GM21737 (cell line): Measurements from ENCODE around the gene RAET1E.
"Not testable (repeated sequence)": the region's sequence is repeated elsewhere in the genome, so short reads cannot be mapped to it uniquely, and the experiment has no call there.

Source experiments
- ATAC-seq: cut with Tn5 transposase; IDR thresholded peaks from one replicate; pipeline ENCODE4 v1.9.1; 2021; ENCODE audit warnings: mild to moderate bottlenecking, moderate library complexity; ENCODE audit not compliant: unreplicated experiment

Gene RAET1E

DNA sequence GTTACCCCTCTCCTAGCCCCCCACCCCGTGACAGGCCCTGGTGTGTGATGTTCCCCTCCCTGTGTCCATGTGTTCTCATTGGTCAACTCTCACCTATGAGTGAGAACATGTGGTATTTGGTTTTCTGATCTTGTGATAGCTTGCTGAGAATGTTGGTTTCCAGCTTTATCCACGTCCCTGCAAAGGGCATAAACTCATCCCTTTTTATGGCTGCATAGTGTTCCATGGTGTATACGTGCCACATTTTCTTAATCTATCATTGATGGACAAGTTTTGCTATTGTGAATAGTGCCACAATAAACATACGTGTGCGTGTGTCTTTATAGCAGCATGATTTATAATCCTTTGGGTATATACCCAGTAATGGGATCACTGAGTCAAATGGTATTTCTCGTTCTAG lies 6.0 kb downstream of the RAET1E start:
- not testable (repeated sequence) for ATAC-seq

DNA sequence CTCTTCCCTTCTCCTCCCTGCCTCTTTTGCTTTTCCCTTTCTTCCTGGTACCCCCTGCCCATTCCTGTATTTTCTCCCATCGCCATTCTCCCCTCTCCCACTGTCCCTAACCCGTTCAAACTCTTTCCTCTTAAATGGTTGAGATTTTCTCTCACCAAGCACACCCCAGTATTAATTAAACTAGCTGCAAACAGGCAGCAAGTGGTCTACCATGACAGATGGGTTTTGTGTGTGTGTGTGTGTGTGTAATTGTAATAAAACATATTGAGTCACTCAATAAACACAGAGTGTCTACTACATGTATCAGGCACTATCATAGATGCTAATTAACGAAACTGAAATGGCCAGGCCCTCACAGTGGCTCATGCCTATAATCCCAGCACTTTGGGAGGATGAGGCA lies 6.7 kb downstream of the RAET1E start:
- no peak for ATAC-seq

DNA sequence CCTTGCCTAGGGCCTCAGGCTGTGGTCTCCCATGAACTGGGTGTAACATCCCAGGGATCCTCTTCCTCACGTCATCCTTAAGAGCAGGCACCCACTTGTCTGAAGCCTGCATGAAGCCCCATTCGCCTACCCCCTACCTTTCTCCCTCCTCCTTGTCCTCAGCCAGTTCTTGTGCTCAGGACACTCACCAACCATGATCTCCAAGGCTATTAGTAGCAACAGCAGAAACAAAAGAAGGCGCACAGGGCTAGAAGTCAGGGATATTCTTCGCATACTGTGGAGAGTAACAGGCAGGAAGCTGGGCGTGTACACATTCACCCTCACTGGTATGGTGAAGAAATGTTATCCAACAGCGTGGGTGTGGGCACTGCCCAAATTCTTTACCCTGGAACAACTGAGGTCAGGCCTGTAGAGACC lies 7.3 kb downstream of the RAET1E start:
- no peak for ATAC-seq

DNA sequence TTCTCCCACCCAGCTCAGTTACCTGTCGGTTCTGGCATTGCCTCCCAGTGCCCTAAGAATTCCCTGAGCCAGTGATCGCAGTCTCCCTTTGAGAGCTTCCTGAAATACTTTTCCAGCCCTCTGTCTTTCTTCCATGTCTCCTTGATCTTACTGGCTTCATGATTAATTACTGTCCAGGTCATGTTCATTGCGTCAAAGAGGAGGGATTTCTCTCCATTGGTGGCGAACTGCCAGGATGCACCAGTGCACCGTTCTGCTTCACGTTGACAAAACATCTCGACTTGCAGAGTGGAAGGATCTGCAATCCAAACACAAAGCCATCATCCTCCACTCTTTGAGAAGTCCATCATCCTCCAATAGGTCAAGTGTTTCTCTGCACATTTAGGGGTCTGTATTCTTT lies 8.6 kb downstream of the RAET1E start:
- no peak for ATAC-seq

DNA sequence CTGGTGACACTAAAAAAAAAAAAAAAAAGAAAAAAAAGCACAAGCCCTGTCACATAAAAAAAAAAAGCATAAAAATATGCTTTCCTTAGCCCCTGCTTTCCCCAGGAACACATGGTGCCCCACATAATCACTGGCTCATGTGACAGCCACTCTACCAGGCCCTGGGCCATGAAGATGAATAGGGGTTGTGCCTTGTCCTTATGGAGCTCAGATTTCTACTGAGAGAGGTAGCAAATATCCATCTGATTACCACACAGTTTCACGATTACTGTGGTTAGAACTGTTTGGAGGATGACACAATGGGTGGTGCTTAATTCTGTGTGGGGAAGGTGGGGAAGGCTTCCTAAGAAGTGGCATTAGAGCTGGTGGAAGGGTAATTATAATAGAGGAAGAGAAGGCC lies 9.3 kb downstream of the RAET1E start:
- no peak for ATAC-seq

DNA sequence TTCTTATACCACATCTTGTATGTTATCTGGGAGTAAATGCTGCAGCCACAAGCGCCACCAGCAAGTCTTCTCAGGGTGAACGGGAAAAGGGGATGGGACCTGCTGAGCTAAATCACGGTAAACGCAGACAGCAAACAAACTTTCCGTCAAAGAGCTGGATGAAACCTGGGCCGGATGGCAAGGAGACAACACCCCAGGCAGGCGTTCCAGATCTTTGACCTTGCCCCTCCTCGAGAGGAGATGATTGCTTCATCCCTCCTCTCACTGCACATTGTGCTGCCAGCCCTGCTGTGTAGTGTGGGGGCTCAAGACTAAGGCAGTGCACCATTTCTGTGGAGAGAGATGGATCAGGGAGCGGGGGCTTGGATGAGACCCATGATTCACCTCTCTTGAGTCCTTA lies 9.8 kb downstream of the RAET1E start:
- ATAC-seq = no peak

DNA sequence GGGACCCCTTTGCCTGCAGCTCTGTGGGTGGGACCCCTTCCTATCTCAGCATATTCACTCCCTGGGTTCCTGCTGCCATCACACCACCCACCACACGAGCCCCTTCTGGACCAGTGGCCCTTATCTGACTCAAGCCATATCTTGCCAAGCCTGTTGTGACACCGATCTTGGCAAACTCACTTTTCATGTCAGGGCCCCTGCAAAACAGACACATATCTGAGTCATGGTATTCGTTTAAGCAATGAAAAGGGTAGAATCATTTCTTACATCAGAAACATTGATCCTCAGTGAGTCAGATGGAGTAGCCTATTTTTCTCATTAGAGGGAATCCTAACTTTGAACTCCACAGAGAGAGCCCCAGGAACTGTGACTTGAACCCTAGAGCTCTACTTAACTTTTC lies 10.6 kb downstream of the RAET1E start:
- ATAC-seq = no peak

DNA sequence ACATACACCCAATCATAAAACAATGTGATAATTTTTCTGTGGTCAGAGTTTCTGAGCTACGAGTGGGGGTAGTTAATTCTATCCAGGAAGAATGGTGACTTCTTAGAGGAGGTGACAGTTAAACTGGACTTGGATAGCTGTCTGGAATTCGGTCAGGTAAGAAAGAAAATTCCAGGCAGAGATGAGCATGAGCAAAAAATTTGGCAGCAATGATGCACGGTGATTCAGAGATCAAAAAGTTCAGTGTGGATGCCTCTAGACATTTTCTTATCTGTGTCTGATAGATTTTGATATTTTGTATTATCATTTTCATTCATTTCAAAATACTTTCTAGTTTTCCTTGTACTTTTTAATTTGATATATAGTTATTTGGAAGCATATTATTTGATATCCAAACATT lies 12.0 kb downstream of the RAET1E start:
- no peak for ATAC-seq

DNA sequence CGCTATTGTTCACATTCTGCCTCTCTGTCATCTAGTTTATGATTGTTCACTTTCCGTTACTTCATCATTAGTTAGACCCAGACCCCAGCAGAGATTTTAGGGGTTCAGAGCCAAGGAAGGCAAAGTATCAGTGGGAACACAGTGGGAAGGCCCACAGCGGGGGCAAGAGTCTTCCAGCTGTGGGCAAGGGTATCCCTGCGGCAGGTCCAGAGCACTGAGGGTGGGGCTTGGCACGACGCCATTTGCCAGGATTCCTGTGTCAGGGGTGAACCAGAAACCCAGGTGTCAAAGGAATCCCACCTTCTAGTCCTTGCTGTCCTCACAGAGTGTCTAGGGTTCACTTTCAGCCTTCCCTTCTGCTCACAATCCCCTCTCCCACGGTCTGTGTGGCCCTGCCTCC lies 13.3 kb downstream of the RAET1E start:
- ATAC-seq = no peak

DNA sequence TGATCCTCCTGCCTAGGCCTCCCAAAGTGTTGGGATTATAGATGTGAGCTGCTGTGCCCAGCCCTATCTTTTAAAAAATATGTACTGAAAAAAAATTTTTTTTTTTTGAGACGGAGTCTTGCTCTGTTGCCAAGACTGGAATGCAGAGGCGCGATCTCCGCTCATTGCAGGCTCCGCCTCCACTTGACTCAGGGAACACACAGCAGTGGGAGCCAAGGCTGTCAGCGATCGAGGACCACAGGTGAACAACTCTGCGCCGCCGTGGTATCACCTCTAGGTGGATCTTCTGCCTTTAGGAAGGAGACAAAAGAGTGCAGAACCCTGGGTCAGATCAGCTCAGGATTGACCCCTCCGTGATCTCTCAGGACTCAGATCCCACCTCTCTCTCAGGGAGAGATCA lies 13.7 kb downstream of the RAET1E start:
- no peak for ATAC-seq

DNA sequence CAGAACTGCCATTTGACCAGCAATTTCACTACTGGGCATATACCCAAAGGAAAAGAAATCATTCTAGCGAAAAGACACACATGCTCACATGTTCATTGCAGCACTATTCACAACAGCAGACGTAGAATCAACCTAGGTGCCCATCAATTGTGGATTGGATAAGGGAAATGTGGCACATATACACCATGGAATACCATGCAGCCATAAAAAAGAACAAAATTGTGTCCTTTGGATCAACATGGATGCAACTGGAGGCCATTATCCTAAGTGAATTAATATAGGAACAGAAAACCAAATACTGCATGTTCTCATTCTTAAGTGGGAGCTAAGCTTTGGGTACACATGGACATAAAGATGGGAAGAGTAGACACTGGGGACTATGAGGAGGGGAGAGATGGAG lies 16.1 kb downstream of the RAET1E start:
- no peak for ATAC-seq

DNA sequence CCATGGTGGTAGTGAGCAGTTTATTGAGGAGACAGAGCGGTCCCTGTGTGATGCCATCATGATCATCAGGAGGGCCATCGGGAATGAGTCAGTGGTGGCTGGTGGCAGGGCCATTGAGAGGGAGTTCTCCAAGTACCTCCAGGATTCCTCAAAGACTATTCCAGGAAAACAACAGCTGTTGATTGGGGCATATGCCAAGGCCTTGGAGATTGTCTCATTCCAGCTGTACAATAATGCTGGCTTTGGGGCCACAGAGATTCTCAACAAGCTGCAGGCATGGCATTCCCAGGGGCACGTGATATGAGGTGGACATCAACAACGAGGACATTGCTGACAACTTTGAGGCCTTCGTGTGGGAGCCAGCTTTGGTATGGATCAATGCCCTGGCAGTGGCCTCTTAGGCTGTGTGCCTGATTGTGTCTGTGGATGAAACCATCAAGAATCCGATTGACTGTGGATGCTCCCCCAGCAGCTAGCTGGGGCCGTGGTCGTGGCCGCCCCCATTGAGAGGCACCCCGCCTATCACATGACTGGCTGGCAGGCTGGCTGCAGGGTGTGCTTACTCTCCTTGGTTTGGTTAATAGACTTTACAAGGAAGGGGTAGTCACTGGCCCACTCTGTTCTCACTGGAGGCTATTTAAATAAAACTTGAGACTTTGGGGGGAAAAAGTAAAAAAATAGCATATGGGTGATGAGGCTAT lies 16.7 kb downstream of the RAET1E start:
- ATAC-seq = no peak

DNA sequence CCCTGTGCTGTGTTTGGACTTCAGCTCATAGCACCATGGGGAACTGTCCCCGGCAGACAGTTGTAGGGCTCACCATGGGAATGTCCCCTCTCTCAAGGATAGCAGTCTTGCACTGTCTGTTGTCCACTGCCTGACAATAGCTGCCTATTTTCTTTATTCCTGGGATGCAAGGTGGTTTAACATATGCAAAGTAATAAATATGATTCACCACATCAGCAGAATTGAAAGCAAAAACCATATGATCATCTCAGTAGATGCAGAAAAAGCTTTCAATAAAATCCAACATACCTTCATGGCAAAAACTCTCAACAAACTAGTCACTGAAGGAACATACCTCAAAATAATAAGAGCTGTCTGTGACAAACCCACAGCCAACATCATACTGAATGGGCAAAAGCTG lies 20.3 kb downstream of the RAET1E start:
- no peak for ATAC-seq

DNA sequence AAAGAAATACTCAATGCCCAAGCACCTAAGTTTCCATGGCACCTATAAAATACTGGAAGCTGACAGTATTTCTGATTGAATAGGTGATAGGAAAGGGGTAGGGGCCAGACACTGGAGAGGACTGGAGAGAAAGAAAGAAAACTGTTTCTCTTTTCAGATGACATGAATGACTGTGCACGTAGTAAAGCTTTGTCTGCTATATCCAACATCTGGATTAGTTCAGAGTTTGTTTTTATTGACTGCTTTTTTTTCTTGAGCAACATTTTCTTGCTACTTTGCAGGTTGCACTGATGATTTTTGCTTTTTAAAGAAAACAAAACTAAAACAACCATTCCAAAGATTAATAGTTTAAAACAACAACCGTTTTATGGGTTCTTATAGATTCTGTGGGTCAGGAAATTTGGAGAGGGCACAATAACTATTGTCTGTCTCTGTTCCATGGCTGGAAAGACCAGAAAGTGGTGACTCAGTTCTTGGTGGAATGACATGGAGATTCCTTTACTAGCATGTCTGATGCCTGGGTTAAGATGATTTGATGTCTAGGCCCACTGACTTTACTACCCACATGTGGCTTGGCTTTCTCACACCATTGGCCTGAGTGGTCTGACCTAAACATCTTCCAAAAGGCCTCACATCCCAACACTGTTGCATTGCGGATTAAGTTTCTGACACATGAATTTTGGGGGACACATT lies 21.5 kb downstream of the RAET1E start:
- no peak for ATAC-seq

DNA sequence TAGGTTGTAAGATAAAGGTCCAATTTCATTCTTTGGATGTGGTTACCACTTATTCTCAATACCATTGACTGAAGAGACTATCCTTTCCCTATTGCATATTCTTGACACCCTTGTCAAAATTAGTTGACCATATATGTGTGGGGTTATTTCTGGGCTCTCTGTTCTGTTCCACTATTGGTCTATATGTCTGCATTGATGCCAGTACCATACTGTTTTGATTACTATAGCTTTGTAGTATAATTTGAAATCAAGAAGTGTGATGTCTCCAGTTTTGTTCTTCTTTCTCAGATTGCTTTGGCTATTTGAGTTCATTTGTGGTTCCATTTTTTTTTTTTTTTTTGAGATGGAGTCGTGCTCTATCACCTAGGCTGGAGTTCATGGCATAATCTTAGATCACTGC lies 25.7 kb downstream of the RAET1E start:
- ATAC-seq = no peak

DNA sequence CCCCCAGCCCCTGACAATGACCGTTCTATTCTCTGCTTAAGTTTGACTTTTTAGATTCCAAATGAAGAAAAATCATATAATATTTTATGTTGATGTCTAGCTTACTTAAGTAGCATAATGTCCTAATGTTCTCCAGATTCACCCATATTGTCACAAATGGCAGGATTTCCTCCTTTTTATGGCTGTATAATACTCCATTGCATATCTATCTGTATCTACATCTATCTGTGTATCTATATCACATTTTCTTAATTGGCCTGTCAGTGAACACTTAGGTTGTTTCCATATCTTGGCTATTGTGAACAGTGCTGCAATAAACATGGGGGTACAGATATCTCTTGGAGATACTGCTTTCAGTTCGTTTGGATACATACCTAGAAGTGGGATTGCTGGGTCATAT lies 26.7 kb downstream of the RAET1E start:
- ATAC-seq = no peak

DNA sequence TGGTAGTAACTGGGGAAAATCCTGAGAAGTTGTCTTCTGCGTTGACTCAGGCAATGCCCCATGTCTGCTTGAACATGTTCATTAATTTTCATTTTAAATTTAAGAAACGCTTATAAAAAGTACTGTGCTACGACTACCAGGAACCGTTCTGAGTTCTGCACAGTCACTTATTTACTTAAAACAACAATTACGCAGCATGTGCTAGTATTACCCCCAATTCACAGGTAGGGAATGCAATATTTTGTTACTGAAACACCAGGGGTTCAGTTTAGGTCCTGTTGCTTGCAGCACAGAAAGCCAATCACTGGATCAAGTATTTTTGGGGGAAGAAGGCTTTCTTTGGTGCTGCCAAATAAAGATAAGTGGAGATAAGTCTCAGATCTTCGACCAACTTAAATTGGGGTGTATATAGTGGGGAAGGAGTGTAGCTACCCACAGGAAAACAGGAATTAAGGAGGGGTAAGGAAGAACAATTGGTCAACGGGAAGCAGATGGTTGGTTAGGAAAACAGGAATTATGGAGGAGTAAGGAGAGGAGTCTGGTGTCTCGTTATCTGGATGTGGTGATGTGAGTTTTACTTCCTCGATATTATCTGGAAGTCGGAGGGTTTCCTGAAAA lies 28.5 kb downstream of the RAET1E start:
- ATAC-seq = no peak

DNA sequence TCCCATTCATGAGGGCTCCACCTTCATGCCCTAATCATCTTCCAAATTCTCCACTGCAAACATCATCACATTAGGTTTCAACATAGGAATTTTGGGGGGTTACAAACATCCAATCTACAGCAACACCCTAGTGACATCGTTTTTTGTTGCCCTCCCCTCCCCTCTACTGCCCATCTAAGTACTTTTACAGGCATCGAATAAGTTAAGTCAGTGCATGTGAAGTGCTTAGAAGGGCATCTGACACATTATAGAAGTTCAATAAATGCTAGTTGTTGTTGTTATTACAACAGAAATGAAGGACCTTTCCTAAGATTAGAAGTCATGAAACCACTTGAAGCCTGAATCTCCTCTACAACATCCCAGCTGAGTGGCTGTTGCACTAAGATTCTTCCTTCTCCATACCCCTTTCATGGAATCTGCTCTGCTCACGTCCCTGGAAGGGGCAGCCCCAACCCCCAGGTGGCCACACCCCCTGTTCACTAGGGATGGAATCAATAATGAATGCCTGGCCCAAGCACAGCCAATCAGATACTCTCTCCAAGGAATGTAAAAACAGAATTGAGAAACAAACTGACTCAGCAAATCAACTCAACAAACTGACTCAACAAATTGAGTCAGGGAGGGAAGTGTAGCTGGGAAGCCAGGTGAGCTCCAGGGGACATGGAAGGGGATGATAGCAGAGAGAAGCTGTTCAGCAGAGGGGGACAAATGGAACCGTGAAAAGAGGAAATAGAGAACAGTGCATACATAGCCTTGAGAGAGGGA lies 29.9 kb downstream of the RAET1E start:
- no peak for ATAC-seq

DNA sequence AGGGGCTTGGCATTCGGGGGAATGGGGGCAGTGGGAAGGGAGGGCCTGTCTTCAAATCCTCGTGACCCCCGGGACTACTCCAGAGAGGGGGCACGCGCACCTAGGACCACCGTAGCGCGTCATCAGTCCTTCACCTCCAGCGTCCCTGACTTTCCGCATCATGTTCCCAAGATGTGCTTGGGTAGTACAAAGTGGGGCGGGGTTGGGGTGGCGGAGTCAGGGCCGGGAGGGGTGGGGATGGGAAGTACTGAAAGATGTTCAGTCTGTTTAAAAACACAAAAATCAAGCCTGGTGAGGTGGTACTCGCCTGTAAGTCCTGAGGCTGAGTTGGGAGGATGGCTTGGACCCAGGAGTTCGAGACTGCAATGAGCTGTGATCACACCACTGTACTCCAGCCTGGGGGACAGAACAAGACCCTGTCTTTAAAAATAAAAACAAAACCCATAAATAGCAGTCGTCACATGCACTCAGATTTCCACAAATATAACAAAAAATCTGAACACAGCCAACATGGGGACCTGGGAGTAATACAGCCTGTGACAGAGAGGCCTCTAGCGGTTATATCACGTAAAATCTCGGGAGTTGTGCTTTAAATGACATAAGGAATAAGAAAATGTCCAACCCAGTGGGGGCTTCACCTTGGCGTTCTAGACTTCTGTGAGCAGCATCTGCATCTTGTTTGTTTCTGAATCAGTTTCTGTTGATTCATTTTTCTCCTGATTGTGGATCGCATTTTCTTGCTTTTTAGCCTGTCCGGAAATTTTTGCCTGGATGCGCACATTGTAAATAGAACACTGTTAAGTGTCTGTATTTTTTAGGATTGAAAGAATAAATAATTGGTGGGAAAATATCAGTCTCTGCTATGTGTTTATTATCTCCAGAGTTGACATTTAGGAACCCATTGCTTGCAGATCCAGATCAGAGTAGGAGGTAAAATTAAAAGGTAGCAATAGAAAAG lies 33.1 kb downstream of the RAET1E start:
- ATAC-seq = no peak
